ENCODE results near the gene HAGHL. TPM values are rescaled to one million over a fixed set of nuclear protein-coding genes. Genes with fewer than 3 reads are reported as not detected.
A peak's percentile ranks its signal among the peaks of the same experiment; 100 is the strongest.
"Not testable (repeated sequence)": the region's sequence is repeated elsewhere in the genome, so short reads cannot be mapped to it uniquely, and the experiment has no call there.

The HAGHL gene
- total and polyA plus RNA-seq, 5 donors: 7.5 to 21.0 (median 12.1) TPM

GRCh38 chr16:740764-741505 lies 14.0 kb downstream of the HAGHL start, which contains the start of gene CIAO3:
Gene CIAO3 (minus strand): TSS chr16:740997. CDS start chr16:740985, 12 bp downstream.
- WGBS: 1% methylated on average over 79 of the region's 79 CpGs
- no peaks in the 10 kb centered on the region for H3K4me1 ChIP-seq (ENCODE audit: control insufficient read depth, insufficient read depth, low read length)
- H3K4me3 ChIP-seq (ENCODE audit: low read length): peak within 1 kb of the TSS; percentile 84
- H3K27me3 ChIP-seq (ENCODE audit: control insufficient read depth, insufficient read depth): no peaks in the 10 kb centered on the region
- ATAC-seq (peak; percentile 89 to 92), DNase-seq (peak; percentile 88 to 96 (median 95))
- H3K9me3 ChIP-seq (ENCODE audit: control insufficient read depth, low read length): no peaks in the 10 kb centered on the region
- intact Hi-C loops (cut with DNase I): no loop called here
- peak within 1 kb of the TSS; percentile 20 for H3K27ac ChIP-seq (ENCODE audit: low read length)

- ATAC-seq: no peak
- DNase-seq: peak in 1 of 3 donors; percentile 46
- Histone ChIP-seq H3K27me3 (ENCODE audit: control insufficient read depth, insufficient read depth) (no peaks in the 10 kb centered on the region), H3K4me1 (ENCODE audit: control insufficient read depth, insufficient read depth, low read length) (no peaks in the 10 kb centered on the region), H3K4me3 (ENCODE audit: low read length) (no peak overlapping the region), H3K9me3 (ENCODE audit: control insufficient read depth, low read length) (no peaks in the 10 kb centered on the region), H3K27ac (ENCODE audit: low read length) (no peak overlapping the region)
- WGBS: 86% methylated on average over 15 of the region's 15 CpGs
- intact Hi-C loops (cut with DNase I): no loop called here
Observed at GRCh38 chr16:741986-742629, 15.2 kb downstream of the HAGHL start.

GRCh38 chr16:742894-743293 lies 16.0 kb downstream of the HAGHL start:
- H3K9me3 ChIP-seq (ENCODE audit: control insufficient read depth, low read length); H3K4me3 ChIP-seq (ENCODE audit: low read length); ATAC-seq; H3K27ac ChIP-seq (ENCODE audit: low read length); H3K4me1 ChIP-seq (ENCODE audit: control insufficient read depth, insufficient read depth, low read length); H3K27me3 ChIP-seq (ENCODE audit: control insufficient read depth, insufficient read depth); intact Hi-C loops (cut with DNase I): not testable (repeated sequence)
- 76% methylated on average over 14 of the region's 14 CpGs for WGBS
- peak in 1 of 3 donors; percentile 30 for DNase-seq

- Histone ChIP-seq H3K27ac (ENCODE audit: low read length) (no peak overlapping the region), H3K9me3 (ENCODE audit: control insufficient read depth, low read length) (no peaks in the 10 kb centered on the region), H3K4me3 (ENCODE audit: low read length) (no peak overlapping the region), H3K27me3 (ENCODE audit: control insufficient read depth, insufficient read depth) (no peaks in the 10 kb centered on the region), H3K4me1 (ENCODE audit: control insufficient read depth, insufficient read depth, low read length) (no peaks in the 10 kb centered on the region)
- 76% methylated on average over 21 of the region's 21 CpGs for WGBS
- ATAC-seq (no peak), DNase-seq (peak in 1 of 3 donors; percentile 47)
- intact Hi-C loops (cut with DNase I): no loop called here
Observed at GRCh38 chr16:743794-744500, 17.0 kb downstream of the HAGHL start.

- no peak overlapping the region for H3K4me3 ChIP-seq (ENCODE audit: low read length)
- H3K27ac ChIP-seq (ENCODE audit: low read length): no peak overlapping the region
- WGBS: 4% methylated on average over 14 of the region's 14 CpGs
- DNase-seq: peak in 1 of 3 donors; percentile 40
- H3K4me1 ChIP-seq (ENCODE audit: control insufficient read depth, insufficient read depth, low read length): no peaks in the 10 kb centered on the region
- no peaks in the 10 kb centered on the region for H3K9me3 ChIP-seq (ENCODE audit: control insufficient read depth, low read length)
- intact Hi-C loops (cut with DNase I): no loop called here
- H3K27me3 ChIP-seq (ENCODE audit: control insufficient read depth, insufficient read depth): no peaks in the 10 kb centered on the region
- no peak for ATAC-seq
Observed at GRCh38 chr16:745739-746138, 18.8 kb downstream of the HAGHL start.

GRCh38 chr16:746637-747036 lies 19.7 kb downstream of the HAGHL start:
- ATAC-seq (no peak), DNase-seq (no peak)
- Histone ChIP-seq H3K27me3 (ENCODE audit: control insufficient read depth, insufficient read depth) (no peaks in the 10 kb centered on the region), H3K9me3 (ENCODE audit: control insufficient read depth, low read length) (no peaks in the 10 kb centered on the region), H3K27ac (ENCODE audit: low read length) (no peak overlapping the region), H3K4me1 (ENCODE audit: control insufficient read depth, insufficient read depth, low read length) (no peaks in the 10 kb centered on the region), H3K4me3 (ENCODE audit: low read length) (no peak overlapping the region)
- intact Hi-C loops (cut with DNase I): no loop called here
- WGBS: 77% methylated on average over 13 of the region's 13 CpGs

- H3K27me3 ChIP-seq (ENCODE audit: control insufficient read depth, insufficient read depth): no peaks in the 10 kb centered on the region
- no peak overlapping the region for H3K4me3 ChIP-seq (ENCODE audit: low read length)
- intact Hi-C loops (cut with DNase I): no loop called here
- no peaks in the 10 kb centered on the region for H3K9me3 ChIP-seq (ENCODE audit: control insufficient read depth, low read length)
- no peak for ATAC-seq
- WGBS: 80% methylated on average over 39 of the region's 39 CpGs
- no peaks in the 10 kb centered on the region for H3K4me1 ChIP-seq (ENCODE audit: control insufficient read depth, insufficient read depth, low read length)
- no peak overlapping the region for H3K27ac ChIP-seq (ENCODE audit: low read length)
- DNase-seq: peak in 1 of 3 donors; percentile 45
Observed at GRCh38 chr16:747978-748746, 21.3 kb downstream of the HAGHL start.

- Histone ChIP-seq H3K4me3 (ENCODE audit: low read length) (no peak overlapping the region), H3K9me3 (ENCODE audit: control insufficient read depth, low read length) (no peaks in the 10 kb centered on the region), H3K4me1 (ENCODE audit: control insufficient read depth, insufficient read depth, low read length) (no peaks in the 10 kb centered on the region), H3K27me3 (ENCODE audit: control insufficient read depth, insufficient read depth) (no peaks in the 10 kb centered on the region), H3K27ac (ENCODE audit: low read length) (no peak overlapping the region)
- intact Hi-C loops (cut with DNase I): no loop called here
- 78% methylated on average over 6 of the region's 6 CpGs for WGBS
- no peak for ATAC-seq
- DNase-seq: peak in 1 of 3 donors; percentile 29
Observed at GRCh38 chr16:749010-749409, 22.1 kb downstream of the HAGHL start.

- Histone ChIP-seq H3K4me3 (ENCODE audit: low read length) (no peak overlapping the region), H3K4me1 (ENCODE audit: control insufficient read depth, insufficient read depth, low read length) (no peaks in the 10 kb centered on the region), H3K27ac (ENCODE audit: low read length) (no peak overlapping the region), H3K9me3 (ENCODE audit: control insufficient read depth, low read length) (no peaks in the 10 kb centered on the region), H3K27me3 (ENCODE audit: control insufficient read depth, insufficient read depth) (no peaks in the 10 kb centered on the region)
- ATAC-seq (no peak), DNase-seq (peak in 1 of 3 donors; percentile 4)
- intact Hi-C loops (cut with DNase I): no loop called here
- WGBS: 52% methylated on average over 9 of the region's 9 CpGs
Observed at GRCh38 chr16:750485-750884, 23.6 kb downstream of the HAGHL start.

GRCh38 chr16:751152-752006 lies 24.5 kb downstream of the HAGHL start:
- no peaks in the 10 kb centered on the region for H3K4me1 ChIP-seq (ENCODE audit: control insufficient read depth, insufficient read depth, low read length)
- H3K27me3 ChIP-seq (ENCODE audit: control insufficient read depth, insufficient read depth): no peaks in the 10 kb centered on the region
- ATAC-seq (peak; percentile 82 to 89), DNase-seq (peak in 2 of 3 donors; percentile 68 to 75)
- no peak overlapping the region for H3K27ac ChIP-seq (ENCODE audit: low read length)
- WGBS: 53% methylated on average over 39 of the region's 39 CpGs
- H3K9me3 ChIP-seq (ENCODE audit: control insufficient read depth, low read length): no peaks in the 10 kb centered on the region
- no peak overlapping the region for H3K4me3 ChIP-seq (ENCODE audit: low read length)
- intact Hi-C loops (cut with DNase I): no loop called here

All from right cardiac atrium (tissue), 5 donors.